ENCODE data around the gene CASKIN2.
A peak's percentile ranks its signal among the peaks of the same experiment; 100 is the strongest.
"Not testable (repeated sequence)": the region's sequence is repeated elsewhere in the genome, so short reads cannot be mapped to it uniquely, and the experiment has no call there.

The CASKIN2 gene

GRCh38 chr17:75463603-75464002 is 51.7 kb downstream of the CASKIN2 start:
- DNase-seq = no peak

- DNase-seq = no peak
These were observed 55.0 kb downstream of the CASKIN2 start for GRCh38 chr17:75460295-75460694.

- no peak for DNase-seq
These were observed 55.6 kb downstream of the CASKIN2 start for GRCh38 chr17:75459590-75460267.

GRCh38 chr17:75459246-75459589 is 56.1 kb downstream of the CASKIN2 start:
- no peak for DNase-seq

GRCh38 chr17:75457047-75457654 is 58.2 kb downstream of the CASKIN2 start:
- DNase-seq = peak; percentile 15

- peak; percentile 96 for DNase-seq
These were observed 58.8 kb downstream of the CASKIN2 start, which contains the start of gene TMEM94 for GRCh38 chr17:75456417-75457046. Gene TMEM94, plus strand, starts transcription at chr17:75456635. Its CDS starts 15,271 bp downstream, at chr17:75471906.

- DNase-seq = no peak
These were observed 59.3 kb downstream of the CASKIN2 start for GRCh38 chr17:75456039-75456416.

GRCh38 chr17:75454672-75455071 is 60.7 kb downstream of the CASKIN2 start:
- DNase-seq = not testable (repeated sequence)

GRCh38 chr17:75454193-75454592 is 61.1 kb downstream of the CASKIN2 start:
- DNase-seq = peak; percentile 3

- no peak for DNase-seq
These were observed 65.1 kb downstream of the CASKIN2 start for GRCh38 chr17:75450270-75450669.

Measured in activated CD4-positive, alpha-beta T cell treated with anti-CD3 and anti-CD28 coated beads, Interleukin-2, Interleukin-6, amounts not matched to agents 100 ng/mL and 50 ng/mL, durations not matched to agents 16 hours and 8 hours (primary cell).